HG03342 (cell line): ENCODE measurements around the gene DCP1A.
"Not testable (repeated sequence)": the region's sequence is repeated elsewhere in the genome, so short reads cannot be mapped to it uniquely, and the experiment has no call there.

Experiments
- ATAC-seq: cut with Tn5 transposase; IDR thresholded peaks from one replicate; pipeline ENCODE4 v1.9.1; 2021; ENCODE audit warnings: mild to moderate bottlenecking, moderate library complexity; ENCODE audit not compliant: unreplicated experiment

The DCP1A gene

DNA sequence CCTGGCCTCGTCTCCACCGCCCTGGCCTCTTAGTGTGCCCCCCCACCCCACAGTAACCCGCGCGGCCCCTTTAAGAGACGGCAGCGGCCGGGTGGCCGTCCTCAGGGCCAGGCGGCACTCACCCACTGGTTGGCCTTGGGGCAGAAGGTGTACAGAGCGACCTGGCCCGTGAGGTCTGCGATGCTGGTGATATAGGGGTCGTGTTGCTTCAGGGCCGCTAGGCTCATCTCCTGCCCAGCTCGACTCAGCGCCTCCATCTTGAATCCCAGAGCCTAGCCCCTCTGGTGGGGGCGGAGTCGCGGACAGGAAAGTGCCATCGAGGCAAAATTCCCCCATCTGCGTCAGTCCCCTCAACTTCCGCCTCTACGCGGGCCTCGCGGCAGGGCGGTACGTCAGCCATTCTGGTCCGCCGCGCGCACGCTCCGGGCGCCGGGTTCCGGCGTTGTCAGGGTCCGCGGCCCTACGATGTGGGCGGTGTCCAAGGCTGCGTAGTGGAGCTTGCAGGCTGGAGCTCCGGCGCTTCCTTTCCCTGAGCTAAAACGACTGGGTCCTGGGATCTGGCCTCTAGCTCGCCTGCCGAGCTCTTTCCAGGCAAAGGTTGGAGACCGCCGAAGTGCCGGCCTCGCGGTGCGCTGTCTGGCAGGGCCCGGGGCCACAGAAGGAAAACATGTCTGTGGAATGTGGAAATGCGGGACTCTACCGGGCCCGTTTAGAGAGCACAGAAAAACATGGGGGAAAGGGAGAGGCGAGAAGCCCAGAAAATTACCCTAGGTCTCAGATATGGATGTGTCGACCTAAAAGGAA lies at the start of gene DCP1A:
TSS of gene DCP1A (minus strand) at position 283 of the 804 bp plus-strand sequence. CDS start at position 257, 26 bp downstream.
- ATAC-seq: peak; percentile 95

DNA sequence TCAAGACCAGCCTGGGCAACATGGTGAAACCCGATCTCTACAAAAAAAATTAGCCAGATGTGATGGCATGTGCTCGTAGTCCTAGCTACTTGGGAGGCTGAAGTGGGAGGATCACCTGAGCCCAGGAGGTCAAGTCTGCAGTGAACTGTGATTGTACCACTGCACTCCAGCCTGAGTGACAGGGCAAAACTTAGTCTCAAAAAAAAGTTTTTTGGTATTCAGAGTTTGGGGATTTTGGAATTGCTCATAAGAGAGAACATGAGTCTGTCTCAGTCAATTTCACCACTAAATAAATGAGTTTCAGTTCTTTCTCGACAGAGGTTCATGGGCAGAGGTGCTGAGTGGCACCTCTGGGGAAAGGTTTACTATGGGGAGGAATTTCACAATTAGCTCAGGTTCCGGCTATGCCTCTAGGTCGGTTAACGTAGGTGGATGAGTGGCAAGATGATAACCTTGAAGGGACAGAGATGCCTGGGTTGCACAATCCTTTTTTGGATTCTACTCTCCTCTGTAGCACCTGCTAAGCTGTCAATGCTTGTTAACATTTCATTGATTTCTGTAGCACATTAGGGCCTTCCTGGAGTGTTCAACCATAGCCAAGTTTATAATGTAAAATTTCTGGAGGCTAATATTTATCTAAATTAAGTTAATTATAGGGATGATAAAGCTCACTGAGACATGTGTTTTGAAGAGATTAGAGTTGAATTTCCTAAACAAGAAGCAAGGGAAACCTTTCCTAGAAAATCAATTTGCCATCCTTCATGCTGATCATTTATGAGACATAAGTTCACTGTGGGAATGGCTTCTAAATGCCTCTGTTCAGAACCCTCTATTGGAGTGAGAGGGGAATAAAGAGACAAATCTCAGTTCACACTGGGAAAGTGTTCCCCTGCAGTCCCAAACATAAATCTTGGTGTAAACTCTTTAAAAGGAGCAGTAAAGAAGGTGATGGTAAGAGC lies 37.4 kb upstream of the DCP1A start:
- no peak for ATAC-seq

DNA sequence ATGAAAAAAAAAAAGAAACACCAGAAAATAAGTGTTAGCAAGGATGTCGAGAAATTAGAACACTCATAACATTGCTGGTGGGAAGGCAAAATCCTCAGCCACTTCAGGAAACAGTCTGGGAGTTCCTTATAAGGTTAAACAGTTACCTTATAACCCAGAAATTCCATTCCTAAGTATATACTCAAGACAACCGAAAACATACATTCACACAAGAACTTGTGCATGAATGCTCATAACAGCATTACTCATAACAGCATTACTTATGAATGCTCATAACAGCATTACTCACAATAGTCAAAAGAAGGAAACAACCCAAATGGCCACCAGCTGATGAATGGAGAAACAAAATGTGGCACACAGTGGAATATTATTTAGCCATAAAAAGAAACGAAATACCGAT lies 34.8 kb upstream of the DCP1A start:
- no peak for ATAC-seq

DNA sequence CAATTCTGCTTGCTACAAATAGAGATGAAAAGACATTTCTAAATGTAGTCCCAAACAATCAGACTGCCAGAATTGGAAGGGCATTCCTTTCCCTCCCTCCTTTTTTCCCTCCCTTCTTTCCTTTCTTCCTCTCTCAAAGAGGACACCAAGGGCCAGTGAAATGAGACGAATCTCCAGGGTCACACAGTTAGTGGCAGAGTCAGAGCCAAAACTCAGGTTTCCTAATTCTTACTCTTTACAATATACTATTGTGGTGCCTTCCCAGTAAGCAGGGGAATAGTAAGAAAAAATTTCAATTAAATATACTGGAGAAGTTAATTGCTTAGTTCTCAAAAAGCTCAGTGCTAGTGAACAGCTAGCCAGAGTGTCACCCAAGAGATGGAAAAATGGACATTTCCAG lies 33.0 kb upstream of the DCP1A start:
- no peak for ATAC-seq

GRCh38 chr3:53379898-53380297 lies 32.6 kb upstream of the DCP1A start:
- no peak for ATAC-seq

GRCh38 chr3:53377794-53378193 lies 30.5 kb upstream of the DCP1A start:
- ATAC-seq: no peak

DNA sequence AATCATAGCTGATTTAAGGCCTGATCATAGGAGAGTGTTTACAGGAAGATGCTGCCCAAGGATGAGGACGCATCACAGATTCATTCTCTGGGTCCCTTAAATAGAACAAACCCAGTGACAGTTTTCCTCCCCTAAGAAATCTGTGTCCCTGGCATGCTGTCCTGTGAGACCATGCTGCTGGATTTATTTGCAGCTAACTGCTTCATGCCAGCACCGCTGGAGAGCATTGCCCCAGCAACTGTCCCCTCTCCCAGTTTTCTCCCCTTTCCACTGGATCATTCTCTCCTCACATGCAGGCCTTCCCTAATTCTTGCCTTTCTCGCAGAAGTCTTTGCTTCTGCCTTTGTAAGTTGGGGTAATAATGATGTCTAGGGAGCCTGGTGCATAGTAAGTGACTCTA lies 29.3 kb upstream of the DCP1A start:
- ATAC-seq: no peak

GRCh38 chr3:53375019-53375418 lies 27.7 kb upstream of the DCP1A start:
- peak; percentile 55 for ATAC-seq

DNA sequence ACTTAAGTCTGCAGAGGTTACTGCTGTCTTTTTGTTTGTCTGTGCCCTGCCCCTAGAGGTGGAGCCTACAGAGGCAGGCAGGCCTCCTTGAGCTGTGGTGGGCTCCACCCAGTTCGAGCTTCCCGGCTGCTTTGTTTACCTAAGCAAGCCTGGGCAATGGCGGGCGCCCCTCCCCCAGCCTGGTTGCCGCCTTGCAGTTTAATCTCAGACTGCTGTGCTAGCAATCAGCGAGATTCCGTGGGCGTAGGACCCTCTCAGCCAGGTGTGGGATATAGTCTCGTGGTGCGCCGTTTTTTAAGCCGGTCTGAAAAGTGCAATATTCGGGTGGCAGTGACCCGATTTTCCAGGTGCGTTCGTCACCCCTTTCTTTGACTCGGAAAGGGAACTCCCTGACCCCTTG lies 23.4 kb upstream of the DCP1A start:
- ATAC-seq: not testable (repeated sequence)

DNA sequence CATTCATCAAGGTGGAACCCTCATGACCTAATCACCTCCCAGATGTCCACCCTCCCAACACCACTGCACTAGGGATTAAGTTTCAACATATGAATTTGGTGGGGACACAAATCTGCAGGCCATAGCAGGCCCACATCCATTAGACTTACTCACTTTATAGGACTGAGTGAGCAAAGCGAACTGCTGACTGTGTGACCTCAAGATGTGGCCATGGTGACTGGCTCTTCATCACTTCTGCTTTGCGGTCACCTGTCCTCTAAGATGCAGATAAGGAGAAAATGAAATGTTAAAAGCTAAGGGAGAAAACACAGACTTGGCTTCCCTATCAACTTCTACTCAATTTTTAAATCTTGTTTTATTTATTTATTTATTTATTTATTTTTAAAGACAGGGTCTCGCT lies 14.5 kb upstream of the DCP1A start:
- ATAC-seq: no peak

GRCh38 chr3:53357458-53357857 lies 10.1 kb upstream of the DCP1A start:
- ATAC-seq: no peak

DNA sequence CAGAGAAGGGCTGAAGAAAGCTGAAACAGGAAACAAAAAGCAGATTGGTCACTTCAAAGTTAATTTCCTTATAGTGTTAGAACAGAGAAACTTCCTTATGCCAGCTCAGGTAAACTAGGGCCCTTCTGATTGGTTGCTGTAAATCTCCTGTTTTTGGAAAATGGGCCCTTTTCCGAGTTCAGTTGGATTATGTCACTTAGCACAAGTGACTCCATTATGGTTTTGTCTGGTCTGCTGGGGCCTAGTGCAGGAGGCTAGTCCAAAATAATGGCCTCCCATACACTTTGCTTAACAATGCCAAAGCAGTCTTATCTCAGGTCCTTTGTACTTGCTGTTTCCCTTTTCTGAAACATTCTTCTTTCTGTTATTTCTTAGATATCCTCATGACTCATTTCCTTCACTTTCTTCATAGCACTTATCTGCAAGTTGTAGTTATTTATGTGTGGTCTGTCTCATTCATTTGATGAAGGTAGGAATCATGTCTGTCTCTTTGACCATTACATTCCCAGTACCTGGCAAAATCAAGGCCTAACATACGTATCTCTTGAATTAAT lies 7.7 kb upstream of the DCP1A start:
- no peak for ATAC-seq

DNA sequence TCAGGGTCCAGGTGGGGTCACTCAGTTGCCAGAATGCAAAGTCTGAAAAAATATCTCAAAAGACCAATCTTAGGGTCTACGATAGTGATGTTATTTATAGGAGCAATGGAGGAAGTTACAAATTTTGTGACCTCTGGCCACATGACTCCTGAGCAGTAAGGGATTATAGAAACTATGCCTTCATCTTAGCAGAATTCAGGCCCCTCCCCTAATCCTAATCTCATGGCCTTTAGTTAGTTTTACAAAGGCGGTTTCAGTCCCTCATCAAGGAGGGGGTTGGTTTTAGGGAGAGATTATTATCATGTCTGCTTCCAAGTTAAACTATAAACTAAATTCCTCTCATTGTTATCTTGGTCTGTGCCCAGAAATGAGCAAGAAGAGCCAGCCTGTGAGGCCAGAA lies 5.9 kb upstream of the DCP1A start:
- ATAC-seq: no peak

DNA sequence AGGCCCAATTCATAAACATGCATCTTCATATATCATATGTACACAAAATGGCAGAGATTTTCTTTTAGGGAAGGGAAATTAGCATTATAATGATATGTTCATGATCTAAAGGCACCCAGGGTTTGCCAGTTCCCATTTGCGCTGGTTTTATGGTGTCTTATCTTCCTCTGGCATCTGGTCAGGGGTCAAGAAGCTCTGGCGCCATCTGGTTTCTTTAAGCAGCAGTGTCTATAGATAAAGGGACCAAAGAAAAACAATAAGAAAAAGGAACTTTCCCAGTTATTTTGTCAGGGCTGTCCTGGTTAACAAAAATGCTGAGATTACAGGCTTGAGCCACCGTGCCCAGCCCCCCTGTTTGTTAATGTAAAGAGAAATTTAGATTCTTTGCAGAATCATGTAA lies 3.3 kb upstream of the DCP1A start:
- ATAC-seq: no peak

GRCh38 chr3:53348118-53348517 lies 775 bp upstream of the DCP1A start:
- not testable (repeated sequence) for ATAC-seq

GRCh38 chr3:53346922-53347260 lies 452 bp downstream of the DCP1A start:
- ATAC-seq: peak; percentile 2

GRCh38 chr3:53346514-53346913 lies 829 bp downstream of the DCP1A start:
- no peak for ATAC-seq

DNA sequence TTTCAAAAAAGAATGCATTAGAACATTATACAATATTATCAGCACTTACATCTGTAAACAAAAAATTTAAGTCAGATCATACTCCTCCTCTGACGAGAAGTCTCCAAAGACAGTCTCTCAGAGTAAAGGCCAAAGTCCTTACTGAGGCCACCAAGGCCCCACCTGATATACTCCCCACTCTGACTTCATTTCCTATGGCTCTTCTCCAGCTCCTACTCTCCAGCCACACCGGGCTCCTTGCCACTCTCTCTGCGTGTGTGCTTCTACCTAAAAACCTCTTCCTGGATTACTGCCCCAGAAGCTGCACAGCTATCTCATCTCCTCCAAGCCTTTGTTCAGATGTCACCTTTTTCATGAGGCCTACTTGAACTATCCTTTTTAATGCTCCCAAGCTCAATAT lies 5.0 kb downstream of the DCP1A start:
- no peak for ATAC-seq

DNA sequence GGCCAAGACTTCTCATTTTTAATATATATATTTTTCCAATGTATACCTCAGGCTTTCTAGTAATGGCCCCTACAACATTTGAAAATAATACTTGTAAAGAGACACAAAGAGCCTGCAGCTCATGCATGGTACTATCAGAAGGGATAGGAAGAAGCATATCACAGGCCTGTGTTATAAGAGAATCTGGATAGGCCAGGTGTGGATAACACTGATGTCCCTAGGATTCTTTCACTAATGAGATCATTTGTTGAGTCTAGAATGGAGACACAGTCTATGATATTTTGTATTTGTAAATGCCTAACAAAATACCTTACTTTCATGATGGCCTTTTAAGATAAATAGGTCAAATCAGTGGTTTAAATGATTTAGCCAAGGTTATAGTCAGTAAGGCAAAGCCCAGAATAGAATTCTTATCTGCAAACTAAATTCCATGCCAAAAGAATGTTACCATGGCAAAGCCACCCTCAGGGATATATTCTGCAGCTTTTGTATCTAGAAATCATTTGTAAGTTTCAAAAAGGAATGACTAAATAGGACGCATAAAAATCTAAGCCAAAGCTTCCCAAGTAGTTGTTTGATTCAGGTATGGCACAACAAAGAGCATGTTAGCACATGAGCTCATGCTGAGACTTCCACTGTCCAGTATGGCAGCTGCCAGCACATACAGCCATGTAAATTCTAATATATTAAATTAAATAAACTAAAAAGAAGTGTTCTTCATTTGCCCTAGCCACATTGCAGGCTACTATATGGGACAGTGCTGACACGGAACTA lies 10.0 kb downstream of the DCP1A start:
- ATAC-seq: no peak

DNA sequence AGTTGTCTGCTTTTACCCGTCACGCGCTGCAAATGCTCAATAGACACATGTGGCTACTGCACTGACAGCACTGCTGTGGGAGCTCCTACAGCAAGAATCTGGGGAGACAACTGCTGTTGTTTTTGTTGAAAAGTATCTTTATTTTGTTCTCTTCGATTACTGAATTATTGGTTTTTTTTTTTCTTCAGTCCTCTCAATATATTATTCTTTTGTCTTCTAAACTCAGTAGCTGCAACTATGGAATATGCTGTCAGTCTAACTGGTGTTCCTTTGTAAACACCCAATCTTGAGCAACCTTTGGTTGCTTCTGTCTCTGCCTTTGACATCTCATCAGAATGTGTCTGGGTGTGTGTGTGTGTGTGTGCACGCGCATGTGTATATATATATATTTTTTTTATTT lies 12.6 kb downstream of the DCP1A start:
- no peak for ATAC-seq

- ATAC-seq: no peak
Measured at GRCh38 chr3:53331871-53332270, 15.5 kb downstream of the DCP1A start.
